Kidney (tissue), 14 donors: Measurements from ENCODE around the gene DSCAML1. TPM values are rescaled to one million over a fixed set of nuclear protein-coding genes. Genes with fewer than 3 reads are reported as not detected.
A peak's percentile ranks its signal among the peaks of the same experiment; 100 is the strongest.

Source experiments
- DNase-seq, 5 donors: peaks; one replicate each; pipeline ENCODE4 v3.0.0-alpha.2; 2013 to 2020
- FAIRE-seq: peaks from 2 replicates; lab custom pipeline; 2012; peaks lifted over from hg19 to GRCh38; lab: Jason Lieb, UNC
- H3K27ac ChIP-seq, 2 donors: one replicate each; pipeline ENCODE4 v1.7.0; 2013; ENCODE audit warnings: low read depth in 2 of 2, low read length in 2 of 2, inconsistent platforms in 1 of 2
- H3K27me3 ChIP-seq: one replicate; pipeline ENCODE4 v1.7.1; 2013; ENCODE audit warnings: low read length, inconsistent platforms; ENCODE audit not compliant: control insufficient read depth, insufficient read depth
- H3K36me3 ChIP-seq, 3 donors: one replicate each; pipeline versions ENCODE4 v1.7.0 to v1.7.1; 2013; ENCODE audit warnings: low read length in 3 of 3, control low read depth in 1 of 3, inconsistent platforms in 1 of 3; ENCODE audit not compliant: insufficient read depth in 3 of 3, control insufficient read depth in 2 of 3
- H3K4me1 ChIP-seq, 3 donors: one replicate each; pipeline versions ENCODE4 v1.7.0 to v1.7.1; 2013; ENCODE audit warnings: low read length in 3 of 3, inconsistent platforms in 1 of 3, low read depth in 1 of 3; ENCODE audit not compliant: control insufficient read depth in 2 of 3, insufficient read depth in 2 of 3
- H3K4me3 ChIP-seq, 3 donors: one replicate each; pipeline versions ENCODE4 v1.7.0 to v1.8.1; 2013; ENCODE audit warnings: low read length in 3 of 3, control low read depth in 1 of 3, inconsistent platforms in 1 of 3
- H3K9ac ChIP-seq, 3 donors: one replicate each; pipeline versions ENCODE4 v1.7.0 to v1.7.1; 2013; ENCODE audit warnings: low read length in 3 of 3, control low read depth in 1 of 3, inconsistent platforms in 1 of 3
- H3K9me3 ChIP-seq, 3 donors: one replicate each; pipeline versions ENCODE4 v1.7.0 to v1.7.1; 2013; ENCODE audit warnings: low read length in 3 of 3, control low read depth in 1 of 3, inconsistent platforms in 1 of 3; ENCODE audit not compliant: control insufficient read depth in 2 of 3, insufficient read depth in 1 of 3
- intact Hi-C: fragments of 100-400 bp; cut with DNase I; formaldehyde crosslinking; loops from one replicate; pipeline ENCODE4 v1.11.1; 2022
- polyA plus RNA-seq: library from polyadenylated mRNA; stranded (reverse); fragments of 350-450 nt; fragmentation: Illumina TruSeq; extraction: RNeasy Lipid Tissue Mini Kit (QIAGEN cat#74804); gene quantifications from one replicate; pipeline ENCODE4 v1.2.3, GENCODE V29; 2014; ENCODE audit warnings: low read depth, low replicate concordance; ENCODE audit not compliant: insufficient read depth
- total RNA-seq: library from RNA; stranded (reverse); fragmentation: NEBNext Ultra II Directional; extraction: Animal tissue kit (Norgen Biotek cat#: 25700); gene quantifications from one replicate; pipeline ENCODE4 v1.2.1, GENCODE V29; 2021
- TF ChIP-seq, protein P1 (sequence below): IDR thresholded peaks from 3 replicates; pipeline ENCODE4 v1.5.1; 2012; ENCODE audit warnings: mild to moderate bottlenecking, moderate library complexity, borderline replicate concordance; ENCODE audit not compliant: insufficient read depth; ENCODE audit errors: extremely low read depth
- donor health status: control.
- donor health status: control.
- donor health status: control.
- donor health status: control.
- donor health status: control.
- donor health status: DM: yes; HTN: yes; CAD: no.
- donor health status: Normal renal cell carcinoma (clear cell type).

Gene DSCAML1
- total and polyA plus RNA-seq, 2 donors from 2014 or later, result 0.95 to 17.3 TPM

DNA sequence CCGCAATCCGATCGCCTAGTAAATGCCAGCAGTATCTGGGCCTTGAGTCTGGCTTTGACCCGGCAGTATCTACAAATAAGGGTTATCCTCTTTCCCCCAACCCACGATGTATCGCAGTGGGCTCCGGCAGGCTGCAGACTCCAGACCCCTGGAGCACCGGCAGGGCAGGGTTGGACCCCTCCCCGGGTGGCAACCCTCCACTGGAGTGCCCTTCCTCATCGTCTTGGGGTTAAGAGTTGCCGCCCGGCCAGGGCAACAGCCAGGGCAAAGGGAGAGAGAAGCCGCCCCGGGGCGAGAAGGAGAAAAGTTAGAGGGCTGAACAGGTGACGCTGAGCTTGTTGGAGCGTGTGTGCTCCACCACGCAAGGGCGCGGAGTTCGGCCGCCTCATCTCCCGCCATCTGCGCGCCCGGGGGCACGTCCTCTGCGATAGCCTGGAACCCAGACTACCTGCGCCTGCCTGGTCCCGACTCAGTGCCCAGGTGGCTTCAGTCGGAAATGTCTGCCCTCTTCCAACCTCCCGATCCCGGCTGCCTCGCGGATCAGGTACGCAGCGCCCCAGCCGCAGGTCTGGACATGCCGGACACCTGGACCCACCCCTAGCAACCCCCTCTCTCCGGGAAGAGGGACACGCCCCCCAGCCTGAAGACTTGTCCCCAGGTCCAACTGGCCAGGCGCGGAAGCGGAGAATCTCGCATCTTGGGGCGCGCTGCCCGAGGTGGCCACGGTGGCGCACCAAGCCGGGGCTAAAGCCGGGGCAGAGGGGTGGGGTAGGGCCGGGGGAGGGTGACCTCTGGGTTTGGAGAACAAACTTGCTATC lies 1.2 kb downstream of the DSCAML1 start:
- H3K27me3 ChIP-seq, result peaks cover 24% of the 10 kb centered on the region
- peaks cover 0 to 11% (median 0%) of the 10 kb centered on the region in 3 donors for H3K4me1 ChIP-seq
- FAIRE-seq (no peak), DNase-seq (peak in 4 of 5 donors; percentile 26 to 83 (median 54))
- peak overlapping the region in 1 of 3 donors; percentile 43 for H3K4me3 ChIP-seq
- no peaks in the 10 kb centered on the region for H3K36me3 ChIP-seq
- no peaks in the 10 kb centered on the region for H3K9me3 ChIP-seq
- no peak overlapping the region for H3K27ac ChIP-seq
- TF ChIP-seq, protein P1, sequence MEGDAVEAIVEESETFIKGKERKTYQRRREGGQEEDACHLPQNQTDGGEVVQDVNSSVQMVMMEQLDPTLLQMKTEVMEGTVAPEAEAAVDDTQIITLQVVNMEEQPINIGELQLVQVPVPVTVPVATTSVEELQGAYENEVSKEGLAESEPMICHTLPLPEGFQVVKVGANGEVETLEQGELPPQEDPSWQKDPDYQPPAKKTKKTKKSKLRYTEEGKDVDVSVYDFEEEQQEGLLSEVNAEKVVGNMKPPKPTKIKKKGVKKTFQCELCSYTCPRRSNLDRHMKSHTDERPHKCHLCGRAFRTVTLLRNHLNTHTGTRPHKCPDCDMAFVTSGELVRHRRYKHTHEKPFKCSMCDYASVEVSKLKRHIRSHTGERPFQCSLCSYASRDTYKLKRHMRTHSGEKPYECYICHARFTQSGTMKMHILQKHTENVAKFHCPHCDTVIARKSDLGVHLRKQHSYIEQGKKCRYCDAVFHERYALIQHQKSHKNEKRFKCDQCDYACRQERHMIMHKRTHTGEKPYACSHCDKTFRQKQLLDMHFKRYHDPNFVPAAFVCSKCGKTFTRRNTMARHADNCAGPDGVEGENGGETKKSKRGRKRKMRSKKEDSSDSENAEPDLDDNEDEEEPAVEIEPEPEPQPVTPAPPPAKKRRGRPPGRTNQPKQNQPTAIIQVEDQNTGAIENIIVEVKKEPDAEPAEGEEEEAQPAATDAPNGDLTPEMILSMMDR, result no peak
- H3K9ac ChIP-seq, result no peak overlapping the region
- intact Hi-C loops, result no loop called here

DNA sequence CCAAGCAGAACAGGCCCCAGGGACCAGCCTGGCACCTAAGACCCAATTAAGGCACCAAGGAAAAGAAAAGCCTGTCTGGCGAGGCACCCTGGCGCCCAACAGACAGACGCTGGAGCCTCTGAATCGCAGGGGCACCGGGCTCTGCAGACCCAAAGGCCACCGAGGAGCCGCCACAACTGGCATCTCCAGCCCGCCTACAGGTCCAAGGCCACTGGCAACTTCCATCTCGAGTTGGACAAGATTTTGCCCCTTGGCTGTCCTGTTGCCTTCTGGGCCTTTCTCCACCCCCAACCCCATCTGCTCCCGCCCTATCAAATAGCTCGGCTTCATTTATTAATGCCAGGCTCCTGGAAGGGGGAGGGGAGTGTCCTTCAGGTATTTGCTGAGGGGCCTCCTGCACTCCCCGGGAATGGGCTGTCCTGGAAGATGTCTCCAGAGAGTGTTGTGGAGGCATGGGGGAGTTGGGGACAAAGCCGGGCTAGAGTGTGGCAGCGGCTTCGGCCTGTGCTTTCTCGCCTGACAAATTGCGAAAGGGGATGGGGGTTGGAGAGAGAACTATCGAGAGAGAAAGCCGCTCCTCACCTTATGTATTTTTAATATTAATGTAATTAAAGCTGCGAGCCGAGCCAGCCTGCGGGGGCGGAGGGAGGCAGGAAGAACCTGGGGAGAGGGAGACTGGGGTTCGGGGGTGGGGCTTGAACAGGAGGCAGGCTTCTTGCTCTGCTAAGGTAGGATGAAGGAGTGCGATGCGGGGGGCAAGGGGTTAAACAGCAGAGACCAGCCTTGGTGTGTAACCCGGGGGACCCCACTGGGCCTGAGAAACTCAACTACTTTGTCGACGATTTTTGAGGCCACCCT lies 2.0 kb downstream of the DSCAML1 start:
- peaks cover 24% of the 10 kb centered on the region for H3K27me3 ChIP-seq
- no peak overlapping the region for H3K9ac ChIP-seq

DNA sequence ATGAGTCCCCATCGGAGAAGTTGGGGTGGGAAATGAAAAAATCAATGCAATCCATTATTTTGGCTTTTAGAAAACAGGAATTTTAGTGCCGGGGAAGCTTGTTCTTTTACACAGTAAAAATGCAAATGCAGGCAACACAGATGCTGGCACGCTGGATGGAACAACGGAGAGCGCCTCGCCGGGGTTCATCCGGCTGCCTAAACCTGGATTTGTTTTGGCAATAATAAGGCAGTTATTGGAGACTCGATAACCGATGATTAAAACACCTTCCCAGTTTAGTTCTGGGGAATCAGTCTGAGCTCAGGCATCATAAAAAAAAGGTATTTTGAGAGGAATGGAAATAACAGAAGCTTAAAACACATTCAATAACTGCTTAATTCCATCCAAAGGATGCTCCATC lies 2.9 kb downstream of the DSCAML1 start:
- peaks cover 22% of the 10 kb centered on the region for H3K27me3 ChIP-seq
- no peak for FAIRE-seq
- peak in 1 of 5 donors; percentile 26 for DNase-seq
- H3K4me3 ChIP-seq, result no peak overlapping the region
- no peaks in the 10 kb centered on the region for H3K36me3 ChIP-seq
- intact Hi-C loops, result no loop called here
- H3K9ac ChIP-seq, result no peak overlapping the region
- peaks cover 0 to 11% (median 0%) of the 10 kb centered on the region in 3 donors for H3K4me1 ChIP-seq
- TF ChIP-seq, protein P1, result no peak
- no peaks in the 10 kb centered on the region for H3K9me3 ChIP-seq
- H3K27ac ChIP-seq, result no peak overlapping the region

More for the DNA sequence above, 2.0 kb downstream of the DSCAML1 start:
- no peak overlapping the region for H3K4me3 ChIP-seq
- TF ChIP-seq, protein P1, result no peak
- H3K27ac ChIP-seq, result no peak overlapping the region
- no peaks in the 10 kb centered on the region for H3K36me3 ChIP-seq
- peak in 1 of 5 donors; percentile 63 for DNase-seq
- no peak for FAIRE-seq
- H3K4me1 ChIP-seq, result peaks cover 0 to 11% (median 0%) of the 10 kb centered on the region in 3 donors
- intact Hi-C loops, result no loop called here
- no peaks in the 10 kb centered on the region for H3K9me3 ChIP-seq
